GM21529 (cell line): ENCODE results near the gene SLC36A3.
"Not testable (repeated sequence)": the region's sequence is repeated elsewhere in the genome, so short reads cannot be mapped to it uniquely, and the experiment has no call there.

Source experiments
- ATAC-seq: cut with Tn5 transposase; IDR thresholded peaks from one replicate; pipeline ENCODE4 v1.9.1; 2021; ENCODE audit not compliant: unreplicated experiment

The SLC36A3 gene

GRCh38 chr5:151303666-151304065 is at the start of gene SLC36A3:
TSS of gene SLC36A3 (minus strand) at chr5:151303766. CDS start at chr5:151303354, 412 bp downstream.
- ATAC-seq: no peak

DNA sequence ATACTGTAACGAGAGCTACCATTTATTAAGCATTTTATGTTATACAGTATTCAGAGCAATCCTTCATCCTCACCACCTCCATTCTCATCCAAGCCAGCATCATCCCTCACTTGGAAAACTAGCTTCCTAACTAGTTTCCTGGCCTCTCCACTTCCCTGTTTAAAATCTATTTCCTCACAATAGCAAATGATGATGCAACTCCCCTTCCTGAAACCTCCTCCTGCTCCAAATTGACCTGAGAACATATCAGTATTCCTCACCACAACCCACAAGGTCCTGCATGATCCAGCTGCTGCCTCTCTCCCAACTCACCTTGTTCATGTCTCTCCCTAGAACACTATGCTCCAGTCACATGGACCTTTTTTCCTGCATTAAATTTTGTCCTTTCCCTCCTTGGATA is 48.1 kb upstream of the SLC36A3 start:
- no peak for ATAC-seq

DNA sequence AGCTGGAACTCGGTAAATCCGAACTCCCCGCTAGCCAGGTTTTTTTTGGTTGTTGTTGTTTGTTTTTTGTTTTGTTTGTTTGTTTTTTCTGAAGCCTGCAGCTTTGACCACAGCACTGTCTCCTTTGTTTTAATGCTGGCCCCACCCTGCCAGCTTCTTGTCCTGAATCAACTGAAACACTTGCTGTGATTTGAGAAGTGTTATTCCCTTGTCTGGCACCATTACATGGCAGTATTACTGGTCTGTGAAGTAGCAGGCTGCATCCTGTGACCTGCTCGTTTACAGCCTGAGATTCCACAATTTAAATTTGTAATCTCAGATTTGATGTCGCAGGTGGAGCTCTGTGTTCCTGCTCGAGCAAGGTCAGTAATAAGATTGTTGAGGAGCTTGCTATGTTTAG is 45.2 kb upstream of the SLC36A3 start:
- no peak for ATAC-seq

GRCh38 chr5:151347369-151347768 is 43.8 kb upstream of the SLC36A3 start, which contains the start of gene SLC36A2:
TSS of gene SLC36A2 (minus strand) at chr5:151347559. CDS start at chr5:151347460, 99 bp downstream.
- ATAC-seq: no peak

DNA sequence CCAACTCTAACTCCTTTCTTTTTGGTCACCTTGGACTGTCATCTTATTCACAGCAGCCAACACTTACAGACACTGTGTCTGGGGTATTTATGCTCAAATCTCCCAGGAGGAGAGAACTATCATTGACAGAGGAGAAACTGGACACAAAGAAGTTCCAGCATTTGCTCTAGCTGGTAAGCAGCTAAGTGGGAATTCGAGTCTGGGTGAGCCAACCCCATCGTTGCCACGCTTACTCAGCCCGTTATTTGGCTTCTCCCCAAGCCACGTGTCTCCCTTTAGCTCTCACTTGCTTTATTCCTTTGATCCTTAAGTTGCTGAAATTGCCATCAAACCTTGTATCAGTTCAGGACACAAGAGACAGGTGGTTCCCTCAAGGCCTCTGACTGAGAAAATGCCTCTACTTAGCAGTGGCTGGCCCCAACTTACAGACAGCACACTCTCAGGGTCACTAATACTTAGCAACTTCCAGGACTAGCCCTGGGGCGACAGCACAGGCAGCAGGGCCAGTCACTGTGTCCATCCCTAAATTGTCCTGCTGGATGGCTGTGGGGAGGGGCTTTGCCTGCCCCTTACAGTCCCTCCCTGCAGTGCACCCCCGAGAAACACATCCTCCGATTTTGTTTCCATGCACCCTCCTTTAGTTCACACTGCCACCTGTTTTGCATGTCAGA is 42.4 kb upstream of the SLC36A3 start:
- no peak for ATAC-seq

DNA sequence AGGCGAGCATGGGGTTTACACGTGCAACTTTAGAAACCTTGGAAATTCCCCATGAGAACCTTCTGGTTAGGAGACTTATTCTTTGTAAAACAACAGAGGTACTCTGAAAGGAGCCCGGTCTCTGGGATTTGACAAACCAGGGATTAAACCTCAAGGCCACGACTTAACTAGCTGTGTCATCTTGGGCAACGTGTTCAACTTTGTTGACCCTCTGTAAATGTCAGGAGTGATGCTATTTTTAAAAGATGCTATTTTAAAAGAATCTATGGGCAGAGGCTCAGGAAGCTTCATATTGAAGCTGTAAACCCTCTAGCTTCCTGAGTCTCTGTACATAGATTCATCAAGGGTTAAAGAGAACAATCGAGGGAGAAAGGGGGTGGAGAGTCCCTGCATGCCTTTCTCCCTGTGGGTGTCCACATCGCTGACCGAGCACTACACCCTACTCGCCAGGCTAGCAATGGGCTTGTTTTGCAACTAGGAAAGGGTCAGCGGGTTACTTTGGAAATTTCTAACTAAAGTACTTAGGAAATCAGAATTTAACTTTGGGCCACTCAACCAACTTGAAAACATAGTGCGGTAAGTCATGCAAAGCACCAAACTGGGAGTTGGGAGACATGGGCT is 41.7 kb upstream of the SLC36A3 start:
- ATAC-seq: no peak

- no peak for ATAC-seq
These were observed 40.5 kb upstream of the SLC36A3 start for GRCh38 chr5:151344088-151344487.

DNA sequence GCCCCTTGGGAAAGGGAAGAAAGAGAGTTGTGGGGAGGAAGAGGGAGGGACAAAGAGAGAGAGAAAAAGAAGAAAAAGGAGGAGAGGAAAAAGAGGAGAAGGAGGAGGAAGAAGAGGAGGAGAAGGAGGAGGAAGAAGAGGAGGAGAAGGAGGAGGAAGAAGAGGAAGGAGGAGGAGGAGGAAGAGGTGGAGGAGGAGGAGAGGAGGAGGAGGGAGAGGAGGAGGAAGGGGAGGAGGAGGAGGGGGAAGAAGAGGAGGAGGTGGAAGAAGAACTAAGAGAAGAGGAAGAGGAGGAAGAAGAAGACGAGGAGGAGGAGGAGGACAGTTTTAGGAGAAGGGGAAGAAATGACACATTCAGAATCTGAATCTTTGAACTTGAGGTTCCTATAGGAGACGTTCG is 36.4 kb upstream of the SLC36A3 start:
- no peak for ATAC-seq

DNA sequence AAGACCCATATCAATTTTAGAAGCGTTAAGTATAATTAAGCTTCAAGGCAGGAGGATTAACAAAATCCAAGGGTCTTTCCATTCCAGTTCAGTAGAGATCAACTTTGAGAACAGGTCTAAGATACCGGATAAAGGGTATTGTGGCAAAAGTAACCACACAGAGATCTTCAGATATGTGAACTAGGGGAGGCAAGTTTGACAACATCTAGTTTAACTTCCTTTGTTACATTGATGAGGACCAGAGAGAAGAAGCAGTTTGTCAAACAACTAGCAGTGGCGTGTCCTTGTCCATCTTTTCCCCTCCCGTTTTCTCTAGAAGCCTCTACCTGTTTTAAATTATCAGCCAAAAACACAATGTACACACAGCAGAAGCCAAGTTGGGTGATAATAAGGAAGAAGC is 35.2 kb upstream of the SLC36A3 start:
- no peak for ATAC-seq

- ATAC-seq: no peak
These were observed 29.3 kb upstream of the SLC36A3 start for GRCh38 chr5:151332857-151333256.

GRCh38 chr5:151328734-151329133 is 25.2 kb upstream of the SLC36A3 start:
- no peak for ATAC-seq

DNA sequence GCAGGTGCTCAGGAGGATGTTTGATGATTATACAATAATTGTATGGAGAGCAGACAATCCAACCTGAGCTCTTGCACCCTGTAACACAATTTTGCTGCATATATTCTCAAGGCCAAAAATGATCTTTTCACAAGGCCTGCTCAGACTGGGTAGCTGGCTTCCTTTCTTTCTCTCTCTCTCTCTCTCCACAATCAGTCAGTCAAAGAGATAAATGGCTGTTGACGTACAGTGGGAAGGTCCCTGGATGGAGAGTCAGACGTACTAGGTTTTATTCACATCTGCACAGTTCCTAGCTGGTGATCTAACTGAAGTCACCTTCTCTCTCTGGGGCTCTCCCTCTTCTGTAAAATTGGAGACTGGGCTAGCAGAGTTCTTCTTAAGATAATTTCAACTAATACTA is 24.0 kb upstream of the SLC36A3 start:
- ATAC-seq: no peak

- ATAC-seq: no peak
These were observed 22.7 kb upstream of the SLC36A3 start for GRCh38 chr5:151326266-151326665.

- ATAC-seq: no peak
These were observed 16.9 kb upstream of the SLC36A3 start for GRCh38 chr5:151320481-151320880.

- ATAC-seq: peak; percentile 82
These were observed 15.5 kb upstream of the SLC36A3 start for GRCh38 chr5:151318850-151319732.

GRCh38 chr5:151317871-151318270 is 14.3 kb upstream of the SLC36A3 start:
- no peak for ATAC-seq

DNA sequence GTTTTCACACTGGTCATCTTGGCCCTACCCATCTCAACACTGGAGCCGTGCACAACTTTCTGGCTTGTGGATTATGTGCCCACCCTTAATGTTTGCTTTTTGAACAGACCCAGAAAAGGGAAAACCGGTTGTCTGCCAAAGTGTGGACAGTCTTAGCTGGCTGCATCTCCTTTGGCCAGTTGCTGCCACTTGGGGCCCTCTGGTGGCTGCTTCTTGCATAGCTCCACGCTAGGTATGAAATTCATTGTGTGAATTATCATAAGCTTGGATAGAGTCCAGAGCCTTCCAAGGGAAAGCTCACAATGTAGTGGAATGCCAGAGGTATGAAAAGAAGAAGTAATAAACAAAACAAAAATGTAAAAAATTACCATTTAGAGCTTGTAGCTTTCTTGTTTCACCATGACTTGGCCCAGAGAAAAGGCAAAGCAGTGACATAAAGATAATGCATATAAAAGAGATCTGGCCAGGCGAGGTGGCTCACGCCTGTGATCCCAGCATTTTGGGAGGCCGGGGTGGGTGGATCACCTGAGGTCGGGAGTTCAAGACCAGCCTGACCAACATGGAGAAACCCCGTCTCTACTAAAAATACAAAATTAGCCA is 12.5 kb upstream of the SLC36A3 start:
- ATAC-seq: peak; percentile 78

- no peak for ATAC-seq
These were observed 9.8 kb upstream of the SLC36A3 start for GRCh38 chr5:151313357-151313756.

DNA sequence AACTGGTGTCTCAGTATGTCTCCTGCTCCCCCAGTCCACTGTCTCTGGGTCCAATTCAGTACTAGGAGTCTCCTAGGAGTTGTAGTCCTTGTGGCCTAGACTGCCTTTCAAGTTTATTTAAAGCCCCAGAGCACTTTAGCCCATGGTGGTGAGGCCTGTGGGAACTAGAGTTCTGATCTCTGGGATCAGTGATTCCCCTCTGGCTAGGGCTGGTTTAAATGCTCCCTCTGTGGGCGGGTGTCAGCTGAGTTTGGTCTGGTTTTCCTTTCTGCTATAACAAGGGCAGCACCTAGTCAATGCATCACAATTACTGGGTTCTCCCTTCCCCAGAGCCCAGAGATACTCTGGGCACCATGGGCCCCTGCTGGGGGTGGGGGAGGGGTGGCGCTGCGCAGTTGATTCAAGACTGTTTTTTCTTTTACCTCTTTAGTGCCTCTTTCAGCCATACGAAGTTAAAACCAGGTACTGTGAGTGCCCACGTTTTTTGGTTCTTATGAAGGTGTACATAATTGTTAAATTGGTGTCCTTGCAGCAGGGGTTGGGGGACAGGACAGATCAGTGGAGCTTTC is 9.3 kb upstream of the SLC36A3 start:
- no peak for ATAC-seq

- no peak for ATAC-seq
These were observed 7.4 kb upstream of the SLC36A3 start for GRCh38 chr5:151310932-151311331.

DNA sequence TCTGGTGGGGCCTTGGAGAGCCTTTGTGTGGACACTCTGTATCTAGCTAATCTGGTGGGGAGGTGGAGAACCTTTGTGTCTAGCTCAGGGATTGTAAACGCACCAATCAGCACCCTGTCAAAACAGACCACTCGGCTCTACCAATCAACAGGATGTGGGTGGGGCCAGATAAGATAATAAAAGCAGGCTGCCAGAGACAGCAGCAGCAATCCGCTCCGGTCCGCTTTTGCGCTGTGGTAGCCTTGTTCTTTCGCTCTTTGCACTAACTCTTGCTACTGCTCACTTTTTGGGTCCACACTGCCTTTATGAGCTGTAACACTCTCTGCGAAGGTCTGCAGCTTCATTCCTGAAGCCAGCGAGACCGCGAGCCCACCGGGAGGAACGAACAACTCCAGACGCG is 6.3 kb upstream of the SLC36A3 start:
- not testable (repeated sequence) for ATAC-seq
